Gastroesophageal sphincter (tissue), 3 donors: ENCODE results near the gene ZNF358.

ENCODE experiments used
- CTCF ChIP-seq, 4 experiments: fragments of 200-600 bp in 2 of 4; fragments of 450-650 bp in 2 of 4; sonication (generic) in 1 of 4; IDR thresholded peaks; one replicate each; pipeline ENCODE4 v1.5.1; 2017 to 2019; ENCODE audit warnings: antibody characterized with exemption in 4 of 4, mild to moderate bottlenecking in 2 of 4, moderate library complexity in 2 of 4
- EP300 ChIP-seq: sonication (generic); formaldehyde crosslinking; IDR thresholded peaks from one replicate; pipeline ENCODE4 v1.6.1; 2017; ENCODE audit warnings: antibody characterized with exemption, mild to moderate bottlenecking
- POLR2A ChIP-seq, 2 donors: fragments of 450-650 bp; IDR thresholded peaks; one replicate each; pipeline ENCODE4 v1.6.1; 2017; ENCODE audit warnings: antibody characterized with exemption in 2 of 2, mild to moderate bottlenecking in 2 of 2, moderate library complexity in 1 of 2
- POLR2AphosphoS5 ChIP-seq: sonication (generic); formaldehyde crosslinking; IDR thresholded peaks from one replicate; pipeline ENCODE4 v1.6.1; 2017; ENCODE audit warnings: antibody characterized with exemption

DNA sequence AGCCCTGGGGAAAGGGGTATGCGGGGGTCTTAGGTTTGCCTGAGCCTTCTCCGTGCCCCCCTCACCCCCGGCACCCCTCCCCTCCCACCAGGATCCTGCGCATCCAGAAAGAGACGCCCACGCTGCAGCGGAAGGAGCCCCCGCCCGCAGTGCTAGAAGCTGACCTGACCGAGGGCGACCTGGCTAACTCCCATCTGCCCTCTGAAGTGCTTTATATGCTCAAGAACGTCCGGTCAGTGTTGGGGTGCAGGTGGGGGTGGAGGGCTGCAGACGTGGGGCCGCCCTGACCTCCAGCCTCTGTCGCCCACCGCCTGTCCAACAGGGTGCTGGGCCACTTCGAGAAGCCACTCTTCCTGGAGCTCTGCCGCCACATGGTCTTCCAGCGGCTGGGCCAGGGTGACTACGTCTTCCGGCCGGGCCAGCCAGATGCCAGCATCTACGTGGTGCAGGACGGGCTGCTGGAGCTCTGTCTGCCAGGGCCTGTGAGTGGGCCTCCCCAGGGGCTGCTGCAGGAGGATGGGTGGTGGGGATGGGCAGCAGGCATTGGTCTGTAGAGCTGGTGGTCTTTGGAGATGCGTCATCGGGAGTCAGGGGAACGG lies 24.0 kb downstream of the ZNF358 start:
- no peak for TF ChIP-seq CTCF (IDR thresholded peaks at IDR 0.05)
- TF ChIP-seq POLR2AphosphoS5, result no peak
- TF ChIP-seq POLR2A (IDR thresholded peaks at IDR 0.05), result no peak
- no peak for TF ChIP-seq EP300
